Ovary (tissue), 9 donors: ENCODE measurements around the gene RUNX1. TPM values are rescaled to one million over a fixed set of nuclear protein-coding genes. Genes with fewer than 3 reads are reported as not detected.

Source experiments
- DNase-seq, 5 donors: peaks; one replicate each; pipeline ENCODE4 v3.0.0-alpha.2; 2019 to 2020
- H3K27ac ChIP-seq, 2 donors: fragments of 200-600 bp; one replicate each; pipeline versions ENCODE4 v1.5.1 to v1.8.0; 2019 to 2022
- H3K27me3 ChIP-seq: fragments of 200-600 bp; one replicate; pipeline ENCODE4 v1.8.0; 2022
- H3K36me3 ChIP-seq: fragments of 200-600 bp; sonication (generic); one replicate; pipeline ENCODE4 v1.5.1; 2019
- H3K4me1 ChIP-seq: one replicate; pipeline ENCODE4 v1.8.1; 2013; ENCODE audit warnings: mild to moderate bottlenecking, moderate library complexity; ENCODE audit not compliant: insufficient read depth
- H3K4me3 ChIP-seq: fragments of 200-600 bp; sonication (generic); one replicate; pipeline ENCODE4 v1.5.1; 2017
- H3K9me3 ChIP-seq, 2 donors: fragments of 200-600 bp in 1 of 2; sonication (generic) in 1 of 2; one replicate each; pipeline versions ENCODE4 v1.5.1 to v1.8.1; 2013 to 2019; ENCODE audit warnings: mild to moderate bottlenecking in 1 of 2, moderate library complexity in 1 of 2
- EP300 ChIP-seq: sonication (generic); formaldehyde crosslinking; IDR thresholded peaks from one replicate; pipeline ENCODE4 v1.6.1; 2017; ENCODE audit warnings: antibody characterized with exemption
- POLR2A ChIP-seq: fragments of 450-650 bp; IDR thresholded peaks from one replicate; pipeline ENCODE4 v1.6.1; 2017; ENCODE audit warnings: antibody characterized with exemption, mild to moderate bottlenecking, moderate library complexity
- WGBS, 3 donors: extraction: QIAGEN DNeasy Blood & Tissue Kit in 1 of 3; methylation state at CpG; one replicate each; pipeline versions ENCODE4 v1.1.5 to v1.1.7; 2013 to 2017; 5-methylcytosine and 5-hydroxymethylcytosine counted together
- intact Hi-C, 4 donors: fragments of 100-400 bp; cut with DNase I; formaldehyde crosslinking; loops; one replicate each; pipeline versions ENCODE4 v1.11.0 to v1.15.1; 2022 to 2023
- polyA plus RNA-seq, 2 donors: library from polyadenylated mRNA; stranded (reverse); fragments of 200-250 nt in 1 of 2; fragments of 350-450 nt in 1 of 2; fragmentation: Illumina TruSeq in 1 of 2; extraction: RNeasy Lipid Tissue Mini Kit (QIAGEN cat#74804) in 1 of 2; gene quantifications; one replicate each; pipeline ENCODE4 v1.2.3, GENCODE V29; 2013 to 2014
- total RNA-seq, 7 donors: library from RNA; depleted of rRNA in 2 of 7; stranded (reverse); fragments of >200 nt in 2 of 7; fragmentation: NEBNext Ultra II Directional in 3 of 7; extraction: Animal tissue kit (Norgen Biotek cat#: 25700) in 3 of 7; gene quantifications; one replicate each; pipeline versions ENCODE4 v1.1.0 to v1.2.4, GENCODE V29; 2016 to 2023
- TF ChIP-seq, protein P1 (sequence below), 3 donors: fragments of 450-650 bp in 2 of 3; fragments of 200-600 bp in 1 of 3; IDR thresholded peaks; one replicate each; pipeline versions ENCODE4 v1.5.1 to v1.8.0; 2016 to 2022; ENCODE audit warnings: antibody characterized with exemption in 3 of 3, mild to moderate bottlenecking in 1 of 3
- donor health status: DM: no; HTN: no; CAD: no; lungs with moderate emphysema.
- donor health status: DM: no; HTN: no; CAD: no.
- donor health status: Bipolar disorder and iron deficiency.
- donor health status: DM: yes; HTN: yes; CAD: no.
- donor health status: DM: no; HTN: no; CAD: no.
- donor health status: DM: yes; HTN: yes; CAD: no.

The RUNX1 gene
- total and polyA plus RNA-seq, 9 donors, result 6.0 to 27.4 (median 17.8) TPM

DNA sequence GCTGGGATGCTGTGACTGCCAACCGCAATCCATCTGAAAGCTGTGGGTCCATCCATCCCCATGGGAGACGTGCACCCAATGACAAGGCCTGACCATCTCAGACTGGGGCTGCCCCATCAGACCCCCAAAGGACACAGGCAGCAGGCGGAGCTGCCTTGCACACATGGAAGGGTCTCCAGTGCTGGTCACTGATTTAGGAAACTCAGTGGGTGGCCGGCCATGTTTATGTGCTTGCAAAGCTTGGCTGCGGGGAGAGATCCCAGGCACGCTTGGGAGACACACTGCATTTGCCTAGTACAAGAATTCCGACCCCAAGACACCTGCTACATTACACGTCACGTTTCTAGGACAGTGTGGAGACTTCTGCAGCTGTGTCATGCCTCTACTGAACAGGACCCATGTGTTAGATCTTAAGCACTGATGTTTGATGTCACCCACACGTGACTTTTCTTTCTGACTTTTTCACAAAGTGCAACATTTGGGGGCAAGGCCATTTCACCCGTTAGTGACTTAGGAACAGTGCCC is 198.9 kb downstream of the RUNX1 start:
- Histone ChIP-seq H3K9me3 (no peaks in the 10 kb centered on the region), H3K27ac (no peak overlapping the region), H3K27me3 (no peaks in the 10 kb centered on the region), H3K4me3 (no peak overlapping the region), H3K4me1 (peaks cover under 1% of the 10 kb centered on the region), H3K36me3 (no peaks in the 10 kb centered on the region)
- 81 to 85% (median 85%) methylated on average over 11 of the region's 11 CpGs for WGBS, 3 donors
- intact Hi-C loops, result no loop called here
- TF ChIP-seq EP300, result no peak
- no peak for TF ChIP-seq POLR2A
- no peak for DNase-seq

DNA sequence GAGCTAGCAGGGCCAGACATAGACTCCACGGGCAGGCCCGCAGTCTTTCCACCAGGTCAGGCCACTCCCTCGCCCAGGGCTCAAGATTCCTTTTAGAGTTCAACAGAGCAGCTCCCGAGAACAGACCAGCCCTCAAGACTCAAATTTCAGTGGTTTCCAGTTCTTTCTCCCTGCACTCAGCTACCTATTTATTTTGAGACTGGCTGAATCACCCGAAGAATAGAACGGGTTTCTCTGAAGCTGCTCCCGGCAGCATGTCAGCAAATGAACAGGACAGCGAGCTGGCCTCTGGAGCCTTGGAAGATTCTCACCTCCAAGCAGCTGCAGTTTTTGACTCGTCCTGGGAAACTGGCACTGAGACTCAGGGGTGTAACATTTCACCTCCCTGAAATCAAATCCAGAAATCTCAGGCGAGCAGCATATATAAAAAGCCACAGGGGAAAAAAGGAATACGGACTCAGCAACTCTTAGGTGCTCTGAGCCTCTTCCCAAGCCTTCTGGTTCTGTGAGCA is 202.4 kb downstream of the RUNX1 start:
- no peak overlapping the region for H3K27ac ChIP-seq
- peaks cover 2% of the 10 kb centered on the region for H3K4me1 ChIP-seq
- DNase-seq, result no peak
- H3K4me3 ChIP-seq, result no peak overlapping the region
- no peaks in the 10 kb centered on the region for H3K27me3 ChIP-seq
- intact Hi-C loops, result no loop called here
- no peaks in the 10 kb centered on the region for H3K9me3 ChIP-seq
- TF ChIP-seq EP300 (no peak), POLR2A (no peak)
- TF ChIP-seq, protein P1, sequence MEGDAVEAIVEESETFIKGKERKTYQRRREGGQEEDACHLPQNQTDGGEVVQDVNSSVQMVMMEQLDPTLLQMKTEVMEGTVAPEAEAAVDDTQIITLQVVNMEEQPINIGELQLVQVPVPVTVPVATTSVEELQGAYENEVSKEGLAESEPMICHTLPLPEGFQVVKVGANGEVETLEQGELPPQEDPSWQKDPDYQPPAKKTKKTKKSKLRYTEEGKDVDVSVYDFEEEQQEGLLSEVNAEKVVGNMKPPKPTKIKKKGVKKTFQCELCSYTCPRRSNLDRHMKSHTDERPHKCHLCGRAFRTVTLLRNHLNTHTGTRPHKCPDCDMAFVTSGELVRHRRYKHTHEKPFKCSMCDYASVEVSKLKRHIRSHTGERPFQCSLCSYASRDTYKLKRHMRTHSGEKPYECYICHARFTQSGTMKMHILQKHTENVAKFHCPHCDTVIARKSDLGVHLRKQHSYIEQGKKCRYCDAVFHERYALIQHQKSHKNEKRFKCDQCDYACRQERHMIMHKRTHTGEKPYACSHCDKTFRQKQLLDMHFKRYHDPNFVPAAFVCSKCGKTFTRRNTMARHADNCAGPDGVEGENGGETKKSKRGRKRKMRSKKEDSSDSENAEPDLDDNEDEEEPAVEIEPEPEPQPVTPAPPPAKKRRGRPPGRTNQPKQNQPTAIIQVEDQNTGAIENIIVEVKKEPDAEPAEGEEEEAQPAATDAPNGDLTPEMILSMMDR (IDR thresholded peaks at IDR 0.05), result no peak
- no peaks in the 10 kb centered on the region for H3K36me3 ChIP-seq
- WGBS, 3 donors, result 23 to 27% (median 24%) methylated on average over 11 of the region's 11 CpGs

DNA sequence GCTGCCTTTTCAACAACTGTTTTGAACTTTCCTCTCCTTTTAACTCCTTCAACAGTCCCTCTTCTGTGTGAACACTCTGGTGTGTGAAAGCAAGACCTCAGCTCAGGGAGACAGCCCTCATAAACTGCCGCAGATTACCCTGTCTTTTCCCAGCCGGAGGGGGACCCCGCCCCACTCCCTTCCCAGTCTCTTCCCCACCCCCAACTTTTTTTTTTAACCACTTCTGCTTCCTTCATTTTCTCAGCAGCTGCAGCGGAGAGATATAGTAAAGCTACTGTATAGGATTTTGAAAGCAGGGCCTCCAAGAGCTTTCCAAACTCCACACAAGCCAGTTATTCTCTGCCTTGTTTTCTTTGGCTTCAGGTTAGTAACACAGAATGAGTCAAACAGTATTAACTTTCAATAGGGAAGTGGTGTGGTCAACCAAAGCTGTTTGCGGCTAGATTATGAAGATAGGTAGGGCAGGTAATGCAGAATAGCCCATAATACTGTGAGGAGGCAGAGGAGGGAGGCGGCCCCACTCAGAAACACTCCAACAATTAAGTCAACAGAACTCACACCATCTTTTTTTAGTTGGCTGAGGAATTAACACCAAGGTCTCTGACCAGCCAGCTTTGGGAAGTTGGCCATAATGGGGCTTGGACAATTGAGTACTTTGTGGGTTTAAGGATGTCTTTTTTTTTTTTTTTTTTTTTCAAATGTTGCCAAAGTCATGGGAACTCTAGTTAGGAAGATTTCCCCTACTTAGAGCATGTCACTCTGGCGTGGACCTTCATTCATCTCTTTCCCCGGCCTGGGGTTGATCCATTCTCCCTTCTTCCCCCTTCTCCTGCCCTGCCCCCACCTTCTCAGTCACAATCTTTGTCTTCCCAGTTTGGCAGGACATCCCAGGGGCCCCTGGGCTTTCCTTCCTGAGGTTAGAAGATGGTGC is 203.3 kb downstream of the RUNX1 start:
- intact Hi-C loops, result no loop called here
- no peak overlapping the region for H3K4me3 ChIP-seq
- peaks cover 2% of the 10 kb centered on the region for H3K4me1 ChIP-seq
- no peaks in the 10 kb centered on the region for H3K36me3 ChIP-seq
- 54 to 72% (median 58%) methylated on average over 8 of the region's 8 CpGs for WGBS, 3 donors
- H3K27ac ChIP-seq, result no peak overlapping the region
- no peak for TF ChIP-seq POLR2A
- TF ChIP-seq, protein P1 (IDR thresholded peaks at IDR 0.05), result no peak
- TF ChIP-seq EP300, result no peak
- no peaks in the 10 kb centered on the region for H3K9me3 ChIP-seq
- no peaks in the 10 kb centered on the region for H3K27me3 ChIP-seq
- no peak for DNase-seq

DNA sequence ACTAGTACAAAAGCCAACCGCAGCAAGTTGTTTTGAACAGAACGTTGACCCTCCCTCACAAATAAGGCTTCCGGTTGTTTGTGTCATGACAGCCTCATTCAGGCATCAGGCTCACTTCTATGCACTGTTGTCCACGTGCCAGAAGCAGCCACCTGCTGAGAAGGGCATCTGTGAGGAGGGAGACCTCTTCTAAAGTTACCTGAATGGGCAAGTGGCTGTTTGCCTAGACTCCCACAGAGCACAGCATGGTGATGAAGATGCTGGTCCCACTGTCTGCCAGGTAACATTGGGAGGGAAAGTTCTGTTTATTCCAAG is 204.2 kb downstream of the RUNX1 start:
- Histone ChIP-seq H3K36me3 (no peaks in the 10 kb centered on the region), H3K9me3 (no peaks in the 10 kb centered on the region), H3K27ac (no peak overlapping the region), H3K27me3 (no peaks in the 10 kb centered on the region), H3K4me1 (peaks cover 2% of the 10 kb centered on the region), H3K4me3 (no peak overlapping the region)
- TF ChIP-seq, protein P1 (IDR thresholded peaks at IDR 0.05), result no peak
- TF ChIP-seq EP300 (no peak), POLR2A (no peak)
- 52 to 55% (median 55%) methylated on average over 4 of the region's 4 CpGs for WGBS, 3 donors
- DNase-seq, result no peak
- intact Hi-C loops, result no loop called here
